Stomach smooth muscle (tissue), 2 donors: ENCODE data around the gene CYP21A2.

ENCODE experiments used
- H3K27ac ChIP-seq: one replicate; pipeline ENCODE4 v1.7.0; 2013; ENCODE audit warnings: mild to moderate bottlenecking, low read length, inconsistent platforms
- H3K27me3 ChIP-seq, 2 donors: one replicate each; pipeline ENCODE4 v1.7.0; 2013; ENCODE audit warnings: low read length in 2 of 2; ENCODE audit not compliant: insufficient read depth in 2 of 2, control insufficient read depth in 1 of 2
- H3K36me3 ChIP-seq, 2 donors: one replicate each; pipeline ENCODE4 v1.7.0; 2013; ENCODE audit warnings: low read length in 2 of 2; ENCODE audit not compliant: control insufficient read depth in 2 of 2, insufficient read depth in 2 of 2
- H3K4me1 ChIP-seq: one replicate; pipeline ENCODE4 v1.7.0; 2013; ENCODE audit warnings: low read length; ENCODE audit not compliant: control insufficient read depth, insufficient read depth
- H3K4me3 ChIP-seq, 2 donors: one replicate each; pipeline ENCODE4 v1.7.0; 2013; ENCODE audit warnings: low read length in 2 of 2
- H3K9ac ChIP-seq, 2 donors: one replicate each; pipeline ENCODE4 v1.7.0; 2013; ENCODE audit warnings: low read length in 2 of 2, mild to moderate bottlenecking in 1 of 2
- H3K9me3 ChIP-seq, 2 donors: one replicate each; pipeline ENCODE4 v1.7.0; 2013; ENCODE audit warnings: low read length in 2 of 2; ENCODE audit not compliant: control insufficient read depth in 2 of 2
- donor health status: healthy.
- donor health status: Pancreatic carcinoma.

The CYP21A2 gene

GRCh38 chr6:32083812-32084768 lies 45.9 kb downstream of the CYP21A2 start:
- no peak overlapping the region for H3K9ac ChIP-seq
- no peak overlapping the region for H3K27ac ChIP-seq
- H3K4me1 ChIP-seq: peaks cover 27% of the 10 kb centered on the region
- H3K9me3 ChIP-seq: no peaks in the 10 kb centered on the region
- H3K27me3 ChIP-seq: peaks cover 8 to 11% of the 10 kb centered on the region in 2 donors
- no peak overlapping the region for H3K4me3 ChIP-seq
- H3K36me3 ChIP-seq: peaks cover 4 to 15% of the 10 kb centered on the region in 2 donors

- H3K27ac ChIP-seq: no peak overlapping the region
- no peak overlapping the region for H3K4me3 ChIP-seq
- peaks cover 27% of the 10 kb centered on the region for H3K4me1 ChIP-seq
- no peaks in the 10 kb centered on the region for H3K9me3 ChIP-seq
- H3K27me3 ChIP-seq: peaks cover 8 to 11% of the 10 kb centered on the region in 2 donors
- H3K36me3 ChIP-seq: peaks cover 4 to 16% of the 10 kb centered on the region in 2 donors
- H3K9ac ChIP-seq: no peak overlapping the region
These were observed 46.6 kb downstream of the CYP21A2 start for GRCh38 chr6:32084780-32085179.

- Histone ChIP-seq H3K9ac (no peak overlapping the region), H3K4me1 (peaks cover 24% of the 10 kb centered on the region), H3K27ac (no peak overlapping the region), H3K4me3 (no peak overlapping the region), H3K9me3 (no peaks in the 10 kb centered on the region), H3K27me3 (peaks cover 8 to 11% of the 10 kb centered on the region in 2 donors), H3K36me3 (peaks cover 4 to 17% of the 10 kb centered on the region in 2 donors)
These were observed 47.7 kb downstream of the CYP21A2 start for GRCh38 chr6:32085759-32086459.

- no peak overlapping the region for H3K27ac ChIP-seq
- H3K27me3 ChIP-seq: peaks cover 8 to 11% of the 10 kb centered on the region in 2 donors
- peaks cover 4 to 17% of the 10 kb centered on the region in 2 donors for H3K36me3 ChIP-seq
- no peaks in the 10 kb centered on the region for H3K9me3 ChIP-seq
- no peak overlapping the region for H3K9ac ChIP-seq
- H3K4me3 ChIP-seq: peak overlapping the region in 1 of 2 donors; percentile 22
- H3K4me1 ChIP-seq: peaks cover 16% of the 10 kb centered on the region
These were observed 48.7 kb downstream of the CYP21A2 start for GRCh38 chr6:32086661-32087573.

DNA sequence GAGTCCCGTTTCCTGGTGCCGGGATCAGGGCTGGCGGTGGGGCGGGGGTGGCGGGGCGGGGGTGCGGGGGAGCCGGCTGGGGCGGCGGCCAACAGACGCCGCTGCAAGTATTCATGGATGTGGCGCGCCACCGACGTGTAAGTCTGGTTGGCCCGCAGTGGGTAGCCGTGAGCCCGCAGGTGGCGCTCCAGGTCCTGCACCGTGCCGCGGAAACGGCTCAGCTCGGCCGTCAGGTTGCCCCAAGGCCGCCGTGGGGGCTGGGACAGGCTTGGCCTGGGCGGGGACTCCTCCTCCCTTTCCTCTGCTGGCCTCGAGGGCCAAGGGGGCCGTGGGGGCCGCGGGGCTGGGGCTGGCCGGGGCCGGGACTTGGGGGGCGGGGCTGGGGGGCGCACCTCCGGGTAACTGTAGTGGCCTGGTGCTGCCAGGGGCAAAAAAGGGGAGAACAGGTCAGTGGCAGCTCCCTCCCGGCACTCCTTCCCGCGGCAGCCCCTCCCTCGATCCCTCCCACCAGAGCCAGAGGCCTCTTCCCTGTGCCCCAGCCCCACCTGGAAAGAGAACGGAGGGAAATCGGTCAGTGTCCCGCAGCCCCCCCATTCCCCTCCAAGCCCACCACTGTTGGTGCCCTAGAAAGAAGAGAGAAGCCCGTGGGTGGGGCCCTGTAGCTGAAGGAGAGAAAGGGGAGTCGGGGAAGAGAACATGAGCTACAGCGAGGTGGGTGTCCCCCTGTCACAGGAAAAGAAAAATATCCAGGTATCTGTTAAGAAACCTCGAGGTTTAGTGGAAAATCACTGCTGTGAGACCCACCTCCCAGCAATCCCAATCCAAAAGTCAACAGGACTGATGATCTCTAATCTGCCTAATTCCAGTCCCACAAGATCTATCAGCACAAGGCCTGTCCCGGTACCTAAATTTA lies 49.6 kb downstream of the CYP21A2 start:
- Histone ChIP-seq H3K9ac (peak overlapping the region in 1 of 2 donors; percentile 20), H3K4me3 (no peak overlapping the region), H3K9me3 (no peaks in the 10 kb centered on the region), H3K27ac (peak overlapping the region; percentile 31), H3K36me3 (peaks cover 4 to 17% of the 10 kb centered on the region in 2 donors), H3K4me1 (peaks cover 19% of the 10 kb centered on the region), H3K27me3 (peaks cover 8 to 11% of the 10 kb centered on the region in 2 donors)

GRCh38 chr6:32088487-32089049 lies 50.4 kb downstream of the CYP21A2 start:
- Histone ChIP-seq H3K9ac (peak overlapping the region in 1 of 2 donors; percentile 20), H3K4me1 (peaks cover 24% of the 10 kb centered on the region), H3K4me3 (no peak overlapping the region), H3K36me3 (peaks cover 4 to 15% of the 10 kb centered on the region in 2 donors), H3K27me3 (peaks cover 8 to 11% of the 10 kb centered on the region in 2 donors), H3K27ac (no peak overlapping the region), H3K9me3 (no peaks in the 10 kb centered on the region)

DNA sequence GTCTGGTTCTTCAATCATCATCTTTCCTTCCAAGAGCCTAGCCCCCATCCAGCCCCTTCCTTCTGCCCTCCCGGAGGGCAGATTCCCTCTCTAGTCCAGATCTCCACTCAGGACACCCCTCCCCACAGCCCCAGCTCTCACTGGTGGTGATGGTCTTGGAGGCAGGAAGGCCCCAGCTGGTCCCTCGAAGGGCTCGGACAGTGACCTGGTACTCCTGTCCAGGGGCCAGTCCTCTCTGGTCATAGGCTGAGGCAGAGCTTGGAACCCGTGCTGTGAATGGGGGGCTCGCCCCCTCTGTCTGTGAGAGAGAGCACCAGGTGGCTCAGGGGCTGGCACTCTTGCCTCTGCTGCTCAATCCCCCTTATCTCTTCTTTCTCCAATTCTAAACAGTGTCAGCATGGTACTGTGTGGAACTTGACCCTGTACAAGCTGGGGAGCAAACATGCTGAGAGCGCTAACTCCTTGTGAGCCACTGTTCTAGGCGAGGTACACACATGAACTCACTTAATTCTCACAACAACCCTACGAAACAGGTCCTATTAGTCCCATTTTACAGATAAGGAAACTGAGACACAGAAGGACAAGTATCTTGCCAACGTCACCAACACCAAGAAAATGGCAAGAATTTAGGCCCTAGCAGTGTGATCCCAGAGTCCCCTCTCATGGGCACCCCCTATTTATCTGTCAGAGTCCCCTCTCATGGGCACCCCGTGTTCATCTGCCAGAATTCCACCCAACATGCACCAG lies 51.0 kb downstream of the CYP21A2 start:
- Histone ChIP-seq H3K4me1 (peaks cover 26% of the 10 kb centered on the region), H3K36me3 (peaks cover 4 to 11% of the 10 kb centered on the region in 2 donors), H3K4me3 (no peak overlapping the region), H3K9me3 (no peaks in the 10 kb centered on the region), H3K9ac (no peak overlapping the region), H3K27me3 (peaks cover 8 to 11% of the 10 kb centered on the region in 2 donors), H3K27ac (no peak overlapping the region)
